ENCODE results near the gene SLC44A4.

- TF ChIP-seq CTCF (IDR thresholded peaks at IDR 0.05; ENCODE audit: low read length) (no peak), EZH2 (optimal IDR thresholded peaks at IDR 0.05; ENCODE audit: low read depth, low read length) (no peak)
Observed at GRCh38 chr6:31915756-31916155, 37.0 kb upstream of the SLC44A4 start.

All from MM.1S (cell line).